A549 (cell line): Measurements from ENCODE around the gene GNAL. TPM values are rescaled to one million over a fixed set of nuclear protein-coding genes. Genes with fewer than 3 reads are reported as not detected.

Experiments
- ATAC-seq, 2 experiments: fragments of 200-7000 bp in 1 of 2; fragments of >200 bp in 1 of 2; cut with Nextera tagmentation in 1 of 2; cut with Tn5 transposase in 1 of 2; 3 replicates each; pipeline versions ENCODE4 v1.8.0 to v1.9.1; 2018 to 2020; ENCODE audit warnings: mild to moderate bottlenecking in 1 of 2, moderate library complexity in 1 of 2
- CTCF ChIA-PET: fragments of 300-600 bp; sonication (Branson Sonifier 250); formaldehyde crosslinking; extraction: SDS; loops from one replicate; lab custom pipeline; 2021; ENCODE audit warnings: antibody characterized with exemption, inconsistent platforms; lab: Yijun Ruan, JAX
- POLR2A ChIA-PET: fragments of 350-600 bp; formaldehyde crosslinking; extraction: SDS; loops from one replicate; lab custom pipeline; 2021; ENCODE audit warnings: antibody characterized with exemption, inconsistent platforms; lab: Yijun Ruan, JAX
- DNase-seq, 2 experiments: peaks; one replicate each; pipeline versions ENCODE4 v3.0.0 to v3.0.0-alpha.2; 2011 to 2016; ENCODE audit warnings: low read depth in 1 of 2, low spot score in 1 of 2
- FAIRE-seq: peaks from 2 replicates; lab custom pipeline; 2011; peaks lifted over from hg19 to GRCh38; lab: Jason Lieb, UNC
- H3K27ac ChIP-seq, 2 experiments: fragments of >200 bp; sonication (Bioruptor Twin); formaldehyde crosslinking; 3 replicates each; pipeline ENCODE4 v1.5.1; 2016 to 2017
- H3K4me1 ChIP-seq: fragments of >200 bp; sonication (Bioruptor Twin); formaldehyde crosslinking; 3 replicates; pipeline ENCODE4 v1.6.1; 2016
- H3K4me2 ChIP-seq: fragments of >200 bp; sonication (Bioruptor Twin); formaldehyde crosslinking; 3 replicates; pipeline ENCODE4 v1.6.1; 2016
- H3K4me3 ChIP-seq: fragments of >200 bp; sonication (Bioruptor Twin); formaldehyde crosslinking; 3 replicates; pipeline ENCODE4 v1.5.1; 2016
- H3K9me3 ChIP-seq: fragments of >200 bp; sonication (Bioruptor Twin); formaldehyde crosslinking; 3 replicates; pipeline ENCODE4 v1.6.1; 2016
- CBX8 ChIP-seq: fragments of 200-600 bp; sonication (generic); IDR thresholded peaks from 2 replicates; pipeline ENCODE4 v1.6.1; 2016
- CEBPB ChIP-seq, 2 experiments: fragments of >200 bp in 1 of 2; sonication (Bioruptor Twin) in 1 of 2; formaldehyde crosslinking in 1 of 2; IDR thresholded peaks; 2 replicates each; pipeline ENCODE4 v1.6.1; 2012 to 2016
- CHD2 ChIP-seq: fragments of 150-350 bp; IDR thresholded peaks from 2 replicates; pipeline ENCODE4 v1.6.1; 2014; ENCODE audit warnings: low read length; ENCODE audit not compliant: partially characterized antibody
- CHD4 ChIP-seq: fragments of 200-600 bp; sonication (generic); IDR thresholded peaks from 2 replicates; pipeline ENCODE4 v1.6.1; 2016; ENCODE audit warnings: antibody characterized with exemption, mild to moderate bottlenecking, borderline replicate concordance
- ESRRA ChIP-seq: fragments of 150-350 bp; IDR thresholded peaks from 2 replicates; pipeline ENCODE4 v1.6.1; 2014; ENCODE audit warnings: mild to moderate bottlenecking, low read length, borderline replicate concordance
- FOSB ChIP-seq: fragments of 250-450 bp; sonication (Bioruptor Pico); IDR thresholded peaks from 2 replicates; pipeline ENCODE4 v1.5.0; 2020; ENCODE audit warnings: mild to moderate bottlenecking, moderate library complexity
- FOXS1 ChIP-seq: fragments of 250-450 bp; sonication (Bioruptor Pico); IDR thresholded peaks from 2 replicates; pipeline ENCODE4 v1.5.0; 2020; ENCODE audit warnings: mild to moderate bottlenecking, moderate library complexity
- GATA3 ChIP-seq: IDR thresholded peaks from 2 replicates; pipeline ENCODE4 v1.6.1; 2012; ENCODE audit warnings: borderline replicate concordance
- HDAC2 ChIP-seq: fragments of 200-600 bp; sonication (generic); IDR thresholded peaks from 2 replicates; pipeline ENCODE4 v1.6.1; 2016
- HEYL ChIP-seq: fragments of 250-450 bp; sonication (Bioruptor Pico); IDR thresholded peaks from 2 replicates; pipeline ENCODE4 v1.8.0; 2021; ENCODE audit warnings: mild to moderate bottlenecking, moderate library complexity
- HOXA7 ChIP-seq: fragments of 250-450 bp; sonication (Bioruptor Pico); IDR thresholded peaks from 2 replicates; pipeline ENCODE4 v1.5.0; 2020; ENCODE audit warnings: mild to moderate bottlenecking, moderate library complexity
- HOXB5 ChIP-seq: fragments of 250-450 bp; sonication (Bioruptor Pico); IDR thresholded peaks from 2 replicates; pipeline ENCODE4 v1.5.0; 2020; ENCODE audit warnings: mild to moderate bottlenecking, moderate library complexity
- JUNB ChIP-seq: fragments of >200 bp; sonication (Bioruptor Twin); formaldehyde crosslinking; IDR thresholded peaks from 2 replicates; pipeline ENCODE4 v1.6.1; 2016
- KDM1A ChIP-seq: fragments of 200-600 bp; sonication (generic); IDR thresholded peaks from 2 replicates; pipeline ENCODE4 v1.6.1; 2016; ENCODE audit warnings: low read depth, mild to moderate bottlenecking
- KDM5A ChIP-seq: fragments of 200-600 bp; sonication (generic); IDR thresholded peaks from 2 replicates; pipeline ENCODE4 v1.6.1; 2016; ENCODE audit warnings: antibody characterized with exemption, mild to moderate bottlenecking
- MAFK ChIP-seq: fragments of 450-650 bp; IDR thresholded peaks from 2 replicates; pipeline ENCODE4 v1.6.1; 2014; ENCODE audit not compliant: partially characterized antibody
- MAZ ChIP-seq: fragments of 150-350 bp; IDR thresholded peaks from 2 replicates; pipeline ENCODE4 v1.6.1; 2014; ENCODE audit warnings: antibody characterized with exemption, low read depth, low read length, borderline replicate concordance
- NPAS2 ChIP-seq: fragments of 250-450 bp; sonication (Bioruptor Pico); IDR thresholded peaks from 2 replicates; pipeline ENCODE4 v1.8.0; 2022; ENCODE audit warnings: mild to moderate bottlenecking, moderate library complexity, borderline replicate concordance
- PHF8 ChIP-seq: fragments of 200-600 bp; sonication (generic); IDR thresholded peaks from 2 replicates; pipeline ENCODE4 v1.6.1; 2016; ENCODE audit warnings: low read depth, mild to moderate bottlenecking, antibody characterized with exemption, moderate library complexity, borderline replicate concordance
- POLR2AphosphoS2 ChIP-seq: conservative IDR thresholded peaks from 2 replicates; pipeline ENCODE4 v1.6.1; 2012; ENCODE audit warnings: low read length, improper control_type of control experiment, inconsistent platforms
- RARB ChIP-seq: fragments of 250-450 bp; sonication (Bioruptor Pico); IDR thresholded peaks from 2 replicates; pipeline ENCODE4 v1.8.0; 2021; ENCODE audit warnings: mild to moderate bottlenecking, moderate library complexity
- RFX5 ChIP-seq: fragments of 450-650 bp; IDR thresholded peaks from 2 replicates; pipeline ENCODE4 v1.7.1; 2014; ENCODE audit warnings: antibody characterized with exemption, mild to moderate bottlenecking, moderate library complexity
- RNF2 ChIP-seq: fragments of 200-600 bp; sonication (generic); IDR thresholded peaks from 2 replicates; pipeline ENCODE4 v1.6.1; 2016; ENCODE audit warnings: low read depth, mild to moderate bottlenecking, antibody characterized with exemption, moderate library complexity, borderline replicate concordance
- SREBF2 ChIP-seq: fragments of 450-650 bp; IDR thresholded peaks from 2 replicates; pipeline ENCODE4 v1.6.1; 2014; ENCODE audit warnings: mild to moderate bottlenecking, moderate library complexity
- TFCP2L1 ChIP-seq: fragments of 250-450 bp; sonication (Bioruptor Pico); IDR thresholded peaks from 2 replicates; pipeline ENCODE4 v1.5.0; 2021; ENCODE audit warnings: mild to moderate bottlenecking
- ZFP36 ChIP-seq: fragments of 450-650 bp; IDR thresholded peaks from 2 replicates; pipeline ENCODE4 v1.6.1; 2014; ENCODE audit warnings: borderline replicate concordance; ENCODE audit not compliant: partially characterized antibody
- ZSCAN20 ChIP-seq: fragments of 250-450 bp; sonication (Bioruptor Pico); IDR thresholded peaks from 2 replicates; pipeline ENCODE4 v1.8.0; 2022; ENCODE audit warnings: mild to moderate bottlenecking, moderate library complexity
- WGBS: methylation state at CpG from one replicate; pipeline ENCODE4 v1.1.6; 2017; ENCODE audit errors: missing lambda C conversion rate; 5-methylcytosine and 5-hydroxymethylcytosine counted together
- polyA plus RNA-seq, 4 experiments: library from polyadenylated mRNA; depleted of rRNA in 3 of 4; stranded (reverse); fragments of >200 nt; fragmentation: RNase III in 1 of 4; extraction: RNeasy Plus Mini Kit Qiagen cat#74134 plus additional on column Dnase treatment in 1 of 4; gene quantifications; 2 replicates in 3 of 4; 3 replicates in 1 of 4; pipeline ENCODE4 v1.2.3, GENCODE V29; 2011 to 2017
- TF ChIP-seq, protein P1 (sequence below): fragments of 450-650 bp; IDR thresholded peaks from 2 replicates; pipeline ENCODE4 v1.6.1; 2014; ENCODE audit warnings: antibody characterized with exemption
- TF ChIP-seq, protein P2 (sequence below): fragments of >200 bp; sonication (Bioruptor Twin); formaldehyde crosslinking; IDR thresholded peaks from 3 replicates; pipeline ENCODE4 v1.5.1; 2016
- TF ChIP-seq, protein P3 (sequence below): fragments of 250-450 bp; sonication (Bioruptor Pico); IDR thresholded peaks from 2 replicates; pipeline ENCODE4 v1.5.0; 2020; ENCODE audit warnings: low read depth, mild to moderate bottlenecking, moderate library complexity
- TF ChIP-seq, protein P4 (sequence below): fragments of 250-450 bp; sonication (Bioruptor Pico); IDR thresholded peaks from 2 replicates; pipeline ENCODE4 v1.5.0; 2021; ENCODE audit warnings: mild to moderate bottlenecking, moderate library complexity, borderline replicate concordance

Gene GNAL
- polyA plus RNA-seq, 2 of the 4 experiments (the other 2 are of a cell fraction), result 5.1 to 12.9 TPM

DNA sequence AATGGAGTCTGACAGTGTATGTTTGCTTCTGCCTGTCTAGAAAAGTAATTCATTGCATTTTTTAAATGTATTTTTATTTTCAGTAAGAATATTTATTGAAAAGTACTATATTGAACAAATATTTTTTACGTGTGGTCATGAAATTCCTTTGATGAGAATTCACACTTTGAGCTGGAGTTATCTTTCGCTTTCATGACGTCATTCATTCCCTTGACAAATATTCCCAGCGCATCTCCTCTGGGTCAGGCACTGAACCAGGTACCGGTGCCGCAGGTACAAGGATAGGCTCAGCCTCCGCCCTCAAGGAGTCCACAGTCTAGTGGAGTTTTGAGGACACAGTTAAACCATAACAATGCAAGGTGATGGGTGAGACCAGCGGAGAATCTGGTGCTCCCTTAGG, 60.2 kb downstream of the GNAL start:
- no peak for ATAC-seq
- Histone ChIP-seq H3K4me3 (no peak overlapping the region), H3K27ac (no peak overlapping the region), H3K4me2 (no peak overlapping the region), H3K9me3 (no peaks in the 10 kb centered on the region), H3K4me1 (peaks cover 5% of the 10 kb centered on the region; the same call in 1 of the 3 replicates)
- no peak for DNase-seq
- POLR2A ChIA-PET, result no interaction called here
- CTCF ChIA-PET, result interaction anchor here (1.1 to 1.4 kb wide), 3 partner anchors 8 to 246 kb away, joined by 3 to 4 read pairs (median 3); no protein-coding TSS in a partner anchor
- 89% methylated on average over 7 of the region's 8 CpGs for WGBS
- FAIRE-seq, result no peak
- TF ChIP-seq ZFP36, result no peak
- no peak for TF ChIP-seq POLR2AphosphoS2
- TF ChIP-seq, protein P1, sequence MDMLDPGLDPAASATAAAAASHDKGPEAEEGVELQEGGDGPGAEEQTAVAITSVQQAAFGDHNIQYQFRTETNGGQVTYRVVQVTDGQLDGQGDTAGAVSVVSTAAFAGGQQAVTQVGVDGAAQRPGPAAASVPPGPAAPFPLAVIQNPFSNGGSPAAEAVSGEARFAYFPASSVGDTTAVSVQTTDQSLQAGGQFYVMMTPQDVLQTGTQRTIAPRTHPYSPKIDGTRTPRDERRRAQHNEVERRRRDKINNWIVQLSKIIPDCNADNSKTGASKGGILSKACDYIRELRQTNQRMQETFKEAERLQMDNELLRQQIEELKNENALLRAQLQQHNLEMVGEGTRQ, result no peak
- TF ChIP-seq RFX5, result no peak
- TF ChIP-seq HDAC2, result no peak
- TF ChIP-seq NPAS2 (CRISPR knock-in tag), result no peak
- TF ChIP-seq CHD4, result no peak
- TF ChIP-seq MAFK, result no peak
- TF ChIP-seq, protein P2, sequence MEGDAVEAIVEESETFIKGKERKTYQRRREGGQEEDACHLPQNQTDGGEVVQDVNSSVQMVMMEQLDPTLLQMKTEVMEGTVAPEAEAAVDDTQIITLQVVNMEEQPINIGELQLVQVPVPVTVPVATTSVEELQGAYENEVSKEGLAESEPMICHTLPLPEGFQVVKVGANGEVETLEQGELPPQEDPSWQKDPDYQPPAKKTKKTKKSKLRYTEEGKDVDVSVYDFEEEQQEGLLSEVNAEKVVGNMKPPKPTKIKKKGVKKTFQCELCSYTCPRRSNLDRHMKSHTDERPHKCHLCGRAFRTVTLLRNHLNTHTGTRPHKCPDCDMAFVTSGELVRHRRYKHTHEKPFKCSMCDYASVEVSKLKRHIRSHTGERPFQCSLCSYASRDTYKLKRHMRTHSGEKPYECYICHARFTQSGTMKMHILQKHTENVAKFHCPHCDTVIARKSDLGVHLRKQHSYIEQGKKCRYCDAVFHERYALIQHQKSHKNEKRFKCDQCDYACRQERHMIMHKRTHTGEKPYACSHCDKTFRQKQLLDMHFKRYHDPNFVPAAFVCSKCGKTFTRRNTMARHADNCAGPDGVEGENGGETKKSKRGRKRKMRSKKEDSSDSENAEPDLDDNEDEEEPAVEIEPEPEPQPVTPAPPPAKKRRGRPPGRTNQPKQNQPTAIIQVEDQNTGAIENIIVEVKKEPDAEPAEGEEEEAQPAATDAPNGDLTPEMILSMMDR, result no peak
- TF ChIP-seq FOSB, result no peak
- TF ChIP-seq KDM5A, result no peak
- no peak for TF ChIP-seq HOXA7
- TF ChIP-seq ESRRA, result no peak
- TF ChIP-seq MAZ, result no peak
- no peak for TF ChIP-seq JUNB
- TF ChIP-seq FOXS1, result no peak
- no peak for TF ChIP-seq HOXB5

DNA sequence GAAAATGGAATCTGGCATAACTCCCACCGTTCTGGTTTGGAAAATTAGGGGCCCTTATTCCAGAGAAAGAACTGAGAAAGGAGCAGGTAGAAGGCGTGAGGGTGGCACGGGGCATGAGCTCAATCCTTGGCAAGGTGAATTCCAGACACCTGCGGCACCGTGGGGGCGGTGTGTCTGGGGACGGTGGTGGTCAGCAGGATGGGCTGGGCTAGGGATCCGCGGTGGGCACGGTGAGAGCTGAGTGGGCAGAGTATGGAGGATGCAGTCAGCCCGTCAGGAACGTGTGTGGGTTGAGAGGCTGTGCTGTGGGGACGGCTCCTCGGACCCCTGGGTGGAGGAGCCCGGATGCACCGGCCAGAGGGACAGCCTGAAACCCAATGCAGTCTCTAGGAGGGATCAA, 61.1 kb downstream of the GNAL start:
- ChIA-PET POLR2A (no interaction called here), CTCF (interaction anchor here (0.5 to 1.1 kb wide), 2 partner anchors 17 to 117 kb away, joined by 3 to 4 read pairs; no protein-coding TSS in a partner anchor)
- Histone ChIP-seq H3K9me3 (no peaks in the 10 kb centered on the region), H3K27ac (no peak overlapping the region), H3K4me1 (peaks cover 5% of the 10 kb centered on the region; the same call in 1 of the 3 replicates), H3K4me3 (no peak overlapping the region), H3K4me2 (no peak overlapping the region)
- FAIRE-seq (no peak), DNase-seq (no peak), ATAC-seq (no peak)
- 87% methylated on average over 16 of the region's 16 CpGs for WGBS
- TF ChIP-seq RNF2 (no peak), CHD2 (no peak), ZSCAN20 (CRISPR knock-in tag) (no peak), KDM1A (no peak)

DNA sequence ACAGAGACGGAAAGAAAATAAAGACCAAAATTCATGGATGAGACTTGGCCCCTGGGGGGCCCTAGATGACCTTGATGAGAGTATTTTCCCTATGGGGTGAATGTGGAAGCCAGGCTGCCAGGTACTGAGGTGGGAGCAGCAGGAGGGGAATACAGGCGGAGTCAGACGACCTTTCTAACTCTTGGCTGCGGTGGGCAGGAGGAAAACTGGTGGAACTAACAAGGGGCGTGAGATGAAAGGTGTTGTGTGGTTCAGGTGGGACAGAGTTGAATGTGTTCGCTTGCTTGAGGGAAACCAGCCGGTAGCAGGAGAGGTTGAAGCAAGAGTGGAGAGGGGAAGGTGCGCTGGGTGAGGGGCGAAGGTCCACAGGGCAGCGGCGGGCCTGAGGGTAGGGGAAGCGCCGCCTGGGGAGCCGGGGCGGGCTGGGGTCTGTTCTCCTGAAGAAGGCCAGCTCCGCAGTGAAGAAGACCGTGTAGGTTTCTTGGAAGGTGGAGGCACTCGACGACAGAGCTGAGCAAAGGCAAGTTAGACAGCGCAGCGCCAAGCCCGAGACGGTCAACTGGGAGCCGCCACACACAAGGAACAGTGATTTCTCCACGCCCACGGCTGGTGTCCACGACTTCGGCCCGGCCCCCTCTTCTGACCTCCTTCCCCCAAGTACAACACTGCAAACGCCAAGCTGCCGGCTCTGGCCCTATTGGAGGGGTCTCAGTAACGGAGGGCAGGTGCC, 61.7 kb downstream of the GNAL start:
- no peaks in the 10 kb centered on the region for H3K9me3 ChIP-seq
- ATAC-seq (no peak), FAIRE-seq (no peak), DNase-seq (no peak)
- H3K27ac ChIP-seq, result no peak overlapping the region
- no peak overlapping the region for H3K4me2 ChIP-seq
- H3K4me1 ChIP-seq, result peaks cover 5% of the 10 kb centered on the region; the same call in 1 of the 3 replicates
- ChIA-PET POLR2A (no interaction called here), CTCF (no interaction called here)
- TF ChIP-seq ZSCAN20 (CRISPR knock-in tag) (no peak), SREBF2 (no peak), HEYL (CRISPR knock-in tag) (no peak), JUNB (no peak), RARB (CRISPR knock-in tag) (no peak), ESRRA (no peak), TFCP2L1 (CRISPR knock-in tag) (no peak), HOXB5 (no peak), PHF8 (no peak), GATA3 (no peak), CEBPB (IDR thresholded peaks at IDR 0.05) (no peak), CBX8 (no peak)
- TF ChIP-seq, protein P3, sequence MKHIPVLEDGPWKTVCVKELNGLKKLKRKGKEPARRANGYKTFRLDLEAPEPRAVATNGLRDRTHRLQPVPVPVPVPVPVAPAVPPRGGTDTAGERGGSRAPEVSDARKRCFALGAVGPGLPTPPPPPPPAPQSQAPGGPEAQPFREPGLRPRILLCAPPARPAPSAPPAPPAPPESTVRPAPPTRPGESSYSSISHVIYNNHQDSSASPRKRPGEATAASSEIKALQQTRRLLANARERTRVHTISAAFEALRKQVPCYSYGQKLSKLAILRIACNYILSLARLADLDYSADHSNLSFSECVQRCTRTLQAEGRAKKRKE, result no peak
- TF ChIP-seq, protein P4, sequence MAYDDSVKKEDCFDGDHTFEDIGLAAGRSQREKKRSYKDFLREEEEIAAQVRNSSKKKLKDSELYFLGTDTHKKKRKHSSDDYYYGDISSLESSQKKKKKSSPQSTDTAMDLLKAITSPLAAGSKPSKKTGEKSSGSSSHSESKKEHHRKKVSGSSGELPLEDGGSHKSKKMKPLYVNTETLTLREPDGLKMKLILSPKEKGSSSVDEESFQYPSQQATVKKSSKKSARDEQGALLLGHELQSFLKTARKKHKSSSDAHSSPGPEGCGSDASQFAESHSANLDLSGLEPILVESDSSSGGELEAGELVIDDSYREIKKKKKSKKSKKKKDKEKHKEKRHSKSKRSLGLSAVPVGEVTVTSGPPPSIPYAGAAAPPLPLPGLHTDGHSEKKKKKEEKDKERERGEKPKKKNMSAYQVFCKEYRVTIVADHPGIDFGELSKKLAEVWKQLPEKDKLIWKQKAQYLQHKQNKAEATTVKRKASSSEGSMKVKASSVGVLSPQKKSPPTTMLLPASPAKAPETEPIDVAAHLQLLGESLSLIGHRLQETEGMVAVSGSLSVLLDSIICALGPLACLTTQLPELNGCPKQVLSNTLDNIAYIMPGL (CRISPR knock-in tag), result no peak
- no peak overlapping the region for H3K4me3 ChIP-seq
- WGBS, result 95% methylated on average over 26 of the region's 32 CpGs
